DMS79 treated with DMSO at 0.1 percent for 48 hours (cell line): ENCODE results near the gene CLEC3B.
"Not testable (repeated sequence)": the region's sequence is repeated elsewhere in the genome, so short reads cannot be mapped to it uniquely, and the experiment has no call there.

Experiments used
- DNase-seq: peaks from one replicate; lab custom pipeline; 2025; lab: John Stamatoyannopoulos, UW

Gene CLEC3B

GRCh38 chr3:45035441-45036301, 9.6 kb downstream of the CLEC3B start:
- no peak for DNase-seq

- peak; percentile 66 for DNase-seq
These were observed 11.8 kb downstream of the CLEC3B start for GRCh38 chr3:45037720-45038455.

GRCh38 chr3:45041666-45042065, 15.6 kb downstream of the CLEC3B start:
- DNase-seq = no peak

- no peak for DNase-seq
These were observed 16.1 kb downstream of the CLEC3B start for GRCh38 chr3:45042162-45042561.

- DNase-seq = no peak
These were observed 17.7 kb downstream of the CLEC3B start for GRCh38 chr3:45043728-45044299.

GRCh38 chr3:45048244-45048643, 22.1 kb downstream of the CLEC3B start:
- no peak for DNase-seq

GRCh38 chr3:45049807-45050206, 23.7 kb downstream of the CLEC3B start:
- no peak for DNase-seq

- DNase-seq = no peak
These were observed 25.6 kb downstream of the CLEC3B start for GRCh38 chr3:45051685-45052084.

GRCh38 chr3:45053805-45054195, 27.7 kb downstream of the CLEC3B start:
- DNase-seq = not testable (repeated sequence)

- DNase-seq = no peak
These were observed 28.2 kb downstream of the CLEC3B start for GRCh38 chr3:45054196-45054857.

GRCh38 chr3:45055032-45055410, 28.9 kb downstream of the CLEC3B start:
- no peak for DNase-seq

GRCh38 chr3:45055411-45056143, 29.5 kb downstream of the CLEC3B start:
- DNase-seq = no peak

- no peak for DNase-seq
These were observed 30.7 kb downstream of the CLEC3B start for GRCh38 chr3:45056608-45057301.

GRCh38 chr3:45057557-45057956, 31.5 kb downstream of the CLEC3B start:
- no peak for DNase-seq

GRCh38 chr3:45059132-45059531, 33.0 kb downstream of the CLEC3B start:
- DNase-seq = no peak

GRCh38 chr3:45060165-45060892, 34.2 kb downstream of the CLEC3B start:
- DNase-seq = no peak

GRCh38 chr3:45062697-45063070, 36.6 kb downstream of the CLEC3B start:
- DNase-seq = no peak

- DNase-seq = no peak
These were observed 38.6 kb downstream of the CLEC3B start for GRCh38 chr3:45064512-45065372.

- no peak for DNase-seq
These were observed 39.2 kb downstream of the CLEC3B start for GRCh38 chr3:45065373-45065720.
